Measurements from ENCODE around the gene ITGB3. TPM values are rescaled to one million over a fixed set of nuclear protein-coding genes. Genes with fewer than 3 reads are reported as not detected.

The ITGB3 gene
- total and polyA plus RNA-seq, 10 donors = 0.30 to 56.0 (median 31.1) TPM

- Histone ChIP-seq H3K36me3 (no peaks in the 10 kb centered on the region), H3K27me3 (replicated peaks in 1 of 7) (no peaks in the 10 kb centered on the region), H3K9me3 (no peaks in the 10 kb centered on the region), H3K4me1 (peaks cover 8 to 69% (median 47%) of the 10 kb centered on the region in 6 donors), H3K4me3 (peak overlapping the region in 1 of 8 donors; percentile 47), H3K27ac (peak overlapping the region; percentile 58 to 94 (median 86))
- intact Hi-C loops (cut with DNase I; ENCODE audit: low total_unique reads) = no loop called here
- DNase-seq = peak; percentile 86
- WGBS, 5 donors = 41 to 55% (median 50%) methylated on average over 9 of the region's 9 CpGs
- TF ChIP-seq, protein P1, sequence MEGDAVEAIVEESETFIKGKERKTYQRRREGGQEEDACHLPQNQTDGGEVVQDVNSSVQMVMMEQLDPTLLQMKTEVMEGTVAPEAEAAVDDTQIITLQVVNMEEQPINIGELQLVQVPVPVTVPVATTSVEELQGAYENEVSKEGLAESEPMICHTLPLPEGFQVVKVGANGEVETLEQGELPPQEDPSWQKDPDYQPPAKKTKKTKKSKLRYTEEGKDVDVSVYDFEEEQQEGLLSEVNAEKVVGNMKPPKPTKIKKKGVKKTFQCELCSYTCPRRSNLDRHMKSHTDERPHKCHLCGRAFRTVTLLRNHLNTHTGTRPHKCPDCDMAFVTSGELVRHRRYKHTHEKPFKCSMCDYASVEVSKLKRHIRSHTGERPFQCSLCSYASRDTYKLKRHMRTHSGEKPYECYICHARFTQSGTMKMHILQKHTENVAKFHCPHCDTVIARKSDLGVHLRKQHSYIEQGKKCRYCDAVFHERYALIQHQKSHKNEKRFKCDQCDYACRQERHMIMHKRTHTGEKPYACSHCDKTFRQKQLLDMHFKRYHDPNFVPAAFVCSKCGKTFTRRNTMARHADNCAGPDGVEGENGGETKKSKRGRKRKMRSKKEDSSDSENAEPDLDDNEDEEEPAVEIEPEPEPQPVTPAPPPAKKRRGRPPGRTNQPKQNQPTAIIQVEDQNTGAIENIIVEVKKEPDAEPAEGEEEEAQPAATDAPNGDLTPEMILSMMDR (IDR thresholded peaks at IDR 0.05 in 8 of 11, conservative IDR thresholded peaks at IDR 0.05 in 3 of 11) = peak in 1 of 11 experiments; percentile 8
- TF ChIP-seq POLR2A (IDR thresholded peaks at IDR 0.05) = no peak
- peak in 2 of 3 donors; percentile 58 to 62 for TF ChIP-seq POLR2AphosphoS5 (IDR thresholded peaks at IDR 0.05)
Observed at GRCh38 chr17:47205419-47205963, 48.1 kb upstream of the ITGB3 start.

- H3K27me3 ChIP-seq (replicated peaks in 1 of 7) = no peaks in the 10 kb centered on the region
- no peak for TF ChIP-seq POLR2A (IDR thresholded peaks at IDR 0.05)
- TF ChIP-seq, protein P1 (IDR thresholded peaks at IDR 0.05 in 8 of 11, conservative IDR thresholded peaks at IDR 0.05 in 3 of 11) = no peak
- TF ChIP-seq POLR2AphosphoS5 (IDR thresholded peaks at IDR 0.05) = no peak
- intact Hi-C loops (cut with DNase I; ENCODE audit: low total_unique reads) = no loop called here
- H3K4me1 ChIP-seq = peaks cover 8 to 59% (median 42%) of the 10 kb centered on the region in 6 donors
- no peak overlapping the region for H3K4me3 ChIP-seq
- 69 to 82% (median 74%) methylated on average over 8 of the region's 8 CpGs for WGBS, 5 donors
- no peaks in the 10 kb centered on the region for H3K36me3 ChIP-seq
- peak overlapping the region in 5 of 8 donors; percentile 11 to 94 (median 88) for H3K27ac ChIP-seq
- DNase-seq = no peak
- no peaks in the 10 kb centered on the region for H3K9me3 ChIP-seq
Observed at GRCh38 chr17:47207143-47208067, 46.2 kb upstream of the ITGB3 start.

- intact Hi-C loops (cut with DNase I; ENCODE audit: low total_unique reads) = no loop called here
- H3K9me3 ChIP-seq = no peaks in the 10 kb centered on the region
- DNase-seq = no peak
- peaks cover 8 to 53% (median 36%) of the 10 kb centered on the region in 6 donors for H3K4me1 ChIP-seq
- WGBS, 5 donors = 74 to 85% (median 79%) methylated on average over 6 of the region's 6 CpGs
- H3K27me3 ChIP-seq (replicated peaks in 1 of 7) = no peaks in the 10 kb centered on the region
- no peak for TF ChIP-seq POLR2AphosphoS5 (IDR thresholded peaks at IDR 0.05)
- TF ChIP-seq, protein P1 (IDR thresholded peaks at IDR 0.05 in 8 of 11, conservative IDR thresholded peaks at IDR 0.05 in 3 of 11) = no peak
- TF ChIP-seq POLR2A (IDR thresholded peaks at IDR 0.05) = no peak
- H3K27ac ChIP-seq = peak within 1 kb of the TSS in 1 of 8 donors; percentile 94
- H3K36me3 ChIP-seq = no peaks in the 10 kb centered on the region
- no peak within 1 kb of the TSS for H3K4me3 ChIP-seq
Observed at GRCh38 chr17:47208744-47209488, 44.7 kb upstream of the ITGB3 start, which contains the start of gene MYL4. Gene MYL4, plus strand, starts transcription at chr17:47209348. Its CDS starts 75 bp downstream, at chr17:47209423.

Measured in spleen (tissue), 11 donors.